HG03175 (cell line): ENCODE data around the gene SCART1.
"Not testable (repeated sequence)": the region's sequence is repeated elsewhere in the genome, so short reads cannot be mapped to it uniquely, and the experiment has no call there.

ENCODE experiments used
- ATAC-seq: cut with Tn5 transposase; IDR thresholded peaks from one replicate; pipeline ENCODE4 v1.9.1; 2021; ENCODE audit warnings: mild to moderate bottlenecking, moderate library complexity; ENCODE audit not compliant: unreplicated experiment

SCART1 gene

GRCh38 chr10:133511907-133512528, 58.3 kb downstream of the SCART1 start:
- no peak for ATAC-seq

- no peak for ATAC-seq
Measured at GRCh38 chr10:133515471-133515870, 61.7 kb downstream of the SCART1 start.

GRCh38 chr10:133516057-133516456, 62.3 kb downstream of the SCART1 start:
- no peak for ATAC-seq

- not testable (repeated sequence) for ATAC-seq
Measured at GRCh38 chr10:133518517-133518916, 64.8 kb downstream of the SCART1 start.
